Measurements from ENCODE around the gene MICAL2.

Gene MICAL2

GRCh38 chr11:12253843-12254281, 143.5 kb downstream of the MICAL2 start:
- DNase-seq, result no peak

GRCh38 chr11:12258451-12258850, 148.1 kb downstream of the MICAL2 start:
- DNase-seq, result no peak

- no peak for DNase-seq
These were observed 149.6 kb downstream of the MICAL2 start for GRCh38 chr11:12259956-12260355.

GRCh38 chr11:12260731-12261521, 150.5 kb downstream of the MICAL2 start:
- no peak for DNase-seq

GRCh38 chr11:12261551-12261950, 151.2 kb downstream of the MICAL2 start:
- DNase-seq, result no peak

GRCh38 chr11:12263141-12263693, 152.8 kb downstream of the MICAL2 start:
- DNase-seq, result no peak

- no peak for DNase-seq
These were observed 154.0 kb downstream of the MICAL2 start for GRCh38 chr11:12264361-12264760.

- no peak for DNase-seq
These were observed 155.7 kb downstream of the MICAL2 start for GRCh38 chr11:12266132-12266531.

GRCh38 chr11:12266943-12267342, 156.6 kb downstream of the MICAL2 start:
- no peak for DNase-seq

- no peak for DNase-seq
These were observed 157.5 kb downstream of the MICAL2 start for GRCh38 chr11:12267921-12268320.

- no peak for DNase-seq
These were observed 158.7 kb downstream of the MICAL2 start for GRCh38 chr11:12269104-12269441.

- no peak for DNase-seq
These were observed 159.2 kb downstream of the MICAL2 start for GRCh38 chr11:12269446-12270214.

GRCh38 chr11:12270215-12270797, 159.9 kb downstream of the MICAL2 start:
- no peak for DNase-seq

- DNase-seq, result no peak
These were observed 160.4 kb downstream of the MICAL2 start for GRCh38 chr11:12270817-12271216.

GRCh38 chr11:12271241-12271640, 160.9 kb downstream of the MICAL2 start:
- no peak for DNase-seq

- DNase-seq, result no peak
These were observed 161.5 kb downstream of the MICAL2 start for GRCh38 chr11:12271826-12272366.

- DNase-seq, result no peak
These were observed 162.6 kb downstream of the MICAL2 start for GRCh38 chr11:12272821-12273617.

GRCh38 chr11:12273618-12273995, 163.2 kb downstream of the MICAL2 start:
- no peak for DNase-seq

GRCh38 chr11:12274056-12274455, 163.7 kb downstream of the MICAL2 start:
- DNase-seq, result peak; percentile 79

GRCh38 chr11:12274558-12275197, 164.3 kb downstream of the MICAL2 start:
- no peak for DNase-seq

GRCh38 chr11:12275818-12276217, 165.4 kb downstream of the MICAL2 start:
- DNase-seq, result no peak

- DNase-seq, result peak; percentile 96
These were observed 166.0 kb downstream of the MICAL2 start for GRCh38 chr11:12276356-12276755.

Data from NCI-H2029 treated with DMSO at 0.1 percent for 48 hours (cell line).